GM21825 (cell line): ENCODE measurements around the gene OR2L3.
"Not testable (repeated sequence)": the region's sequence is repeated elsewhere in the genome, so short reads cannot be mapped to it uniquely, and the experiment has no call there.

ENCODE experiments used
- ATAC-seq: cut with Tn5 transposase; IDR thresholded peaks from one replicate; pipeline ENCODE4 v1.9.1; 2021; ENCODE audit warnings: mild to moderate bottlenecking, moderate library complexity; ENCODE audit not compliant: unreplicated experiment

OR2L3 gene, protein sequence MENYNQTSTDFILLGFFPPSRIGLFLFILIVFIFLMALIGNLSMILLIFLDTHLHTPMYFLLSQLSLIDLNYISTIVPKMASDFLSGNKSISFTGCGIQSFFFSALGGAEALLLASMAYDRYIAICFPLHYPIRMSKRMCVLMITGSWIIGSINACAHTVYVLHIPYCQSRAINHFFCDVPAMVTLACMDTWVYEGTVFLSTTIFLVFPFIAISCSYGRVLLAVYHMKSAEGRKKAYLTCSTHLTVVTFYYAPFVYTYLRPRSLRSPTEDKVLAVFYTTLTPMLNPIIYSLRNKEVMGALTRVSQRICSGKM

DNA sequence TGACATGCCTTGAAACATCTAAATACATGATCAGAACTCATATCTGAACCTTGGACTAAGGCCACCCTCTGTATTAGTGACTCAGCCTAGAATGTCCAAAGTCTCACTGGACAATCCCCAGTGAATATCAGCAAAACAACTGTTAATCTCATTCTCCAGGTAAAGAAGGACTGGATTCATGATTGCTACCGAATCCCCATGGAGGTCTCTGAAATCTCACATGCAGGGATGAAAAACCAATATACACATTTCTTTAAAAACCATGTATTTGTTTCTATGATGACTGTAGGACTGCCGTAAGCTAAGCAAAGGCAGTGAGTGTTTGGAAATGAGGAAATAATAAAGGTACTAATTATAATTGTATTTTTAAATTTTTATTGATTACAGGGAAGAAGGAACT, at the start of gene OR2L3:
Gene OR2L3 (plus strand): TSS at position 301 of the 400 bp plus-strand sequence. CDS start 13,846 bp downstream, outside the sequence.
- no peak for ATAC-seq

GRCh38 chr1:247998811-247999210, 47.8 kb upstream of the OR2L3 start:
- no peak for ATAC-seq

DNA sequence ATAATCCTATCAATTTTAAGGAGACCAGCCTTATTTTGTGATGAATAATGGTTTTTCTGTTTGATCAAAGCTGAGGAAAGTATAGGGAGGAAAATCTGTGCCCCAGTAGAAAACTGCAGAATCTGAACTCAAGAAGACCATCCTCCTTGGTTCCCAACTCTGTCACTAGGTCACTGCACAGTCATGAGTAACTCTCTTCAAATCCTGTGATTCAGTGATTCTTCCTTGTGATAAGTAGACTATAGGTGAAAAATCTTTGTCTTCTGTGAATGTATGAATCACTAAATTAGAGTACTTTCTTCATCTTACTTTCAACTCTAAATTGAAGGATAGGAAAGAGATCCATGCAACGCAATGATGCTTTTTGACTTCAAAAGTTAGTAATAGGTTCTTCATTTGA, 46.5 kb upstream of the OR2L3 start:
- ATAC-seq = no peak

DNA sequence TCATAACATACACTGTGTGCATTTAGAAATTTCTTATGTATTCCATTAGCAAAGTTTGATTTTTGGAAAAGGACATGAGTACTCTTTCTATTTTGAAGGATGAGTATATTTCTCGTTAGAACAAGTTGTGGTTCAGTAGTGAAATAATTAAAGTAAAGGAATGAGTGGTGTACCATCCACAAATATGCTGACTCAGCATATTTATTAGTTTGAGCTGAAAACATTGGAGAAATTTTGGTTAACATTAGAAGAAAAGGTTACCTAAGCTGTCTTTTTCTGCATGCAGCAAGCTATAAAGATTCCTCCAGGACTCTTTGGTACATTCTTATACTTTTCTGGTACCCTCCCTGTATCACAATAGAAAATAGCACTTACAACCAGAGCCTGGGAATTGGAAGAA, 38.9 kb upstream of the OR2L3 start:
- ATAC-seq = no peak

DNA sequence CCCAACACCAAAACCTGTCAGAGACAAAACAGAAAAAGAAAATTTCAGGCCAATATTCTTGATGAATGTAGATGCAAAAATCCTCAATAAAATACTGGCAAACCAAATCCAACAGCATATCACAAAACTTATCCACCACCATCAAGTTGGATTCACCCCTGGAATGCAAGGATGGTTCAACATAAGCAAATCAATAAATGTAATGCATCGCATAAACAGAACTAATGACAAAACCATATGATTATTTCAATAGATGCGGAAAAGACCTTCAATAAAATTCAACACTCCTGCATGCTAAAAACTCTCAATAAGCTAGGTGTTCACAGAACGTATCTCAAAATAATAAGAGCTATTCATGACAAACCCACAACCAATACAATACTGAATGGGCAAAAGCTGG, 37.0 kb upstream of the OR2L3 start:
- ATAC-seq = no peak

DNA sequence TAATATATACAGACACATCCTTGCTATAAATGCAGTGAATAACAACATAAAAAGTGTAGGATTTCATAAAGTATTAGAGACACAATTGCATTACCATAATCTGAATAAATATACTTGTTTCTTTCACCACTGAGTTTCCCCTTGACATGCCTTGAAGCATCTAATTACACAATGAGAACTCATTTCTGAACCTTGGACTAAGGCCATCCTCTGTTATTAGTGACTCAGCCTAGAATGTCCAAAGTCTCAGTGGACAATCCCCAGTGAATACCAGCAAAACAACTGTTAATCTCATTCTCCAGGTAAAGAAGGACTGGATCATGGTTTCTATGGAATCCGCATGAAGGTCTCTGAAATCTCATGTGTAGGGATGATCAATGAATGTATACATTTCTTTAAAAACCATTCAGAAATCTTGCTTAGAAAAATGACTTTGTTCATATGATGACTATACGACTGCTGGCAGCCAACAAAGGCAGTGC, 33.4 kb upstream of the OR2L3 start, which contains the start of gene OR2L5:
Gene OR2L5 (plus strand): TSS at position 432 of the 482 bp plus-strand sequence. CDS start 8,288 bp downstream, outside the sequence.
- no peak for ATAC-seq

DNA sequence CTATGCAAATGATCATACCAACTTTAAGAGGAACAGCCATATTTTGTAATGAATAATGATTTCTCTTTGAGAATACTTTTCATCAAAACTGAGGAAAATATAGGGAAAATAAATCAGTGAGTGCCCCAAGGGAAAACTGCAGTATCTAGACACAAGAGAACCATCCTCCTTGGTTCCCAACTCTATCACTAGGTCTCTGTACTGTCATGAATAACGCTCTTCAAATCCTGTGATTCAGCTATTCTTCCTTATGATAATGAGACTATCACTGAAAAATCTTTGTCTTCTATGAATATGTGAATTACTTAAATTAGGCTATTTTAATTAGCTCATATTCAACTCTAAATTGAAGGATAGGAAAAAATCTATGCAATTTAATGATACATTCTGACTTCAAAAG, 30.8 kb upstream of the OR2L3 start:
- no peak for ATAC-seq

- ATAC-seq = no peak
Measured at GRCh38 chr1:248029770-248030169, 16.9 kb upstream of the OR2L3 start, which contains the start of gene OR2L2. OR2L2 (plus strand) TSS chr1:248030070; CDS start chr1:248038268, 8,198 bp downstream.

DNA sequence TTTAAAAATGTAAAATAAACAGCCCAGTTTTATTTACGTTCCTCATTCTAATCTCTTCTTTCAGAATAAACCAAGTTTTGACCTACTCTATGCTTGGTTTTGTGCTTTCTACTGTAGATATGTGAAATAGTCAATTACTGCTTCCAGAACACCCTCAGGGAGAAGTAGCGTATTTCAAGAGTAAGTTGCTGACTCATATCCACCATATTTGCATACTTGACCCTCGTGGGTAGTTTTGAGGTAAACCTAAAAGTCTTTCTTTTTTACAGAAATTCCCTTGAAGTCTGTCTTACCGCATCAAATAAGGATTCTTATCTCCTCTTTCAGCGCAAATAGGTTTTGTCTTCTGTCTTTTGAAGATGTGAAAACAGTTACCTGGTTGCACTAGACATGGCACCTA, 1.4 kb upstream of the OR2L3 start:
- ATAC-seq = no peak

- no peak for ATAC-seq
Measured at GRCh38 chr1:248047008-248047407, 372 bp downstream of the OR2L3 start.

GRCh38 chr1:248054671-248055070, 8.0 kb downstream of the OR2L3 start:
- ATAC-seq = no peak

- no peak for ATAC-seq
Measured at GRCh38 chr1:248055261-248055660, 8.6 kb downstream of the OR2L3 start.

- no peak for ATAC-seq
Measured at GRCh38 chr1:248065071-248065470, 18.4 kb downstream of the OR2L3 start.

GRCh38 chr1:248065604-248066003, 19.0 kb downstream of the OR2L3 start:
- ATAC-seq = no peak

GRCh38 chr1:248083864-248084263, 37.2 kb downstream of the OR2L3 start:
- not testable (repeated sequence) for ATAC-seq

DNA sequence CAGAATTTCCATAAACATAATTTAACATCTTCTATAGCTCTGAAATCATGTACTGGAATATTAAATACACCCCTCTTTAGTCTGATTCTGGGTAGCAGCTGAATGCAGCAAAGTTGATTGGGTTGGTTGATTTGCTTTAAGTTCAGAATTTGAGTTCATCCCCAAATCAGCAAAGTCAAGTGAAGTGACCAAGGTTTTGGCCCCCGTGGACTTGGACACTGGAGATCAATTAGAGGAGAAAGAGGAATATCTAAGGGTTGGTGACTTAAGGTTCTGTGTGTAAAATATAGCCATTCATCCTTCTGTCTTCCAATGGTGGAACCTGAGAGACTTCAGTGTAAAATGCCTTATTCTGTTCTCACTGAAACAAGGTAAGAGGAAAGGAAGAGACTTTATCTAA, 48.2 kb downstream of the OR2L3 start, which contains the start of gene OR2L13:
Gene OR2L13 (plus strand): TSS at position 301 of the 400 bp plus-strand sequence. CDS start 4,192 bp downstream, outside the sequence.
- ATAC-seq = no peak

DNA sequence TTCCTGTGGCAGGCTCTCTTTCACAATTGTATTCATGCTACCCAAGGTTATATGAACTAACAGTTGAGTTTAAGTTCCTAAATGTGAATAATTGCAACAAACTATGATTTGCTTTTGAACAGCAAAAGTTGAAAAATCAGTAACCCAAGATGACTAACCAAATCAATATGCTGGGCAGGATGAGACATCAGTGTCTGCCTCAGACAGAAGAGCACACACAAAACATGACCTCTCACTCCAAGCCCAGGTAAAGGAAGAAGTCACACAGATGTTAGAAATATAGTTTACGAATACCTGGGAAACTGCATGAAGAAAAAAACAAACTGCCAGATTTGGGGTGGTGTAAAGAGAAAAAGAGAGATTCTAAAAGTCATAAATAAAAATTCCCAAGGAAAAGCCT, 51.9 kb downstream of the OR2L3 start:
- no peak for ATAC-seq

DNA sequence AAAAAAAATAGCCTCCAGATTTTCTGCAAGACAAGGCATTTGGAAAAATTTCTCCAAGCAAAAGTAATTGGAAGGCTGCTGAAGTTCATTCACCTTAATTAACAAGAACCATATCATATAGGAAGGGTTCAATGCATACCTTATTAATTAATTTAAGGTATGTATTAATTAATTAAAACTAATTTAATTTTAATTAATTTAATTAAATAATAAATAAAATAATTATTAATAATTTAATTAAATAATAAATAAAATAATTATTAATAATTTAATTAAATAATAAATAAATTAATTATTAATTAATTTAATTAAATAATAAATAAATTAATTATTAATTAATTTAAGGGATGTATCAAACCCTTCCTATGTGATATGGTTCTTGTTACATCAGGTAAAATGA, 56.2 kb downstream of the OR2L3 start:
- no peak for ATAC-seq

DNA sequence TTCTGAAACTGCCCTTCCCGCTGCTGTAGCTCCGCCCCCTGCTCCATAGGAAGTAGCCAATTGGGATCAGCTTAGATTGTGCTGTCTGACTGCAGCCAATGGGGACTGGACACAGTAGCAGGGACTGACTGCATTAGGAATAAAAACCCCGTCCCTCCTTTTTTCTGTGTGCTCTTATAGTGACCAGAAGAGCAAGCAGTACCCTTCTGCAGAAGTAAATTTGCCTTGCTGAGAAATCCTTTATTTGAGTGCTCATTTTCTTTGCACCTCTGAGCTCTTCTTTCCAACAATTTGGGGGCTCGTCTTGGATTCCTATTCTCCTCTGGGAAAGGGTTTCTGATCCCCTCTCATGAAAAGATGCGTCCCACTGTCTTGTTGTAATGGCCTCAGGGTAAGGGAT, 64.5 kb downstream of the OR2L3 start:
- no peak for ATAC-seq
